Measurements from ENCODE around the gene SHFL. TPM values are rescaled to one million over a fixed set of nuclear protein-coding genes. Genes with fewer than 3 reads are reported as not detected.

SHFL gene
- total RNA-seq, 6 donors from 2014 or later: 28.9 to 95.3 (median 39.0) TPM

- H3K27ac ChIP-seq: peak overlapping the region in 3 of 4 donors; percentile 56 to 79 (median 58)
- peak in 1 of 2 donors; percentile 34 for DNase-seq
- 89 to 98% methylated on average over 8 to 18 of the region's 18 CpGs for WGBS, 2 donors
Measured at GRCh38 chr19:10141973-10142372, 55.9 kb downstream of the SHFL start.

More at GRCh38 chr19:10141973-10142372, 55.9 kb downstream of the SHFL start:
- Histone ChIP-seq H3K4me1 (peaks cover 0 to 9% (median 9%) of the 10 kb centered on the region in 4 donors), H3K27me3 (no peaks in the 10 kb centered on the region), H3K36me3 (peaks cover 46 to 100% (median 96%) of the 10 kb centered on the region in 4 donors), H3K9me3 (no peaks in the 10 kb centered on the region), H3K4me3 (no peak overlapping the region)
- TF ChIP-seq, protein P1, sequence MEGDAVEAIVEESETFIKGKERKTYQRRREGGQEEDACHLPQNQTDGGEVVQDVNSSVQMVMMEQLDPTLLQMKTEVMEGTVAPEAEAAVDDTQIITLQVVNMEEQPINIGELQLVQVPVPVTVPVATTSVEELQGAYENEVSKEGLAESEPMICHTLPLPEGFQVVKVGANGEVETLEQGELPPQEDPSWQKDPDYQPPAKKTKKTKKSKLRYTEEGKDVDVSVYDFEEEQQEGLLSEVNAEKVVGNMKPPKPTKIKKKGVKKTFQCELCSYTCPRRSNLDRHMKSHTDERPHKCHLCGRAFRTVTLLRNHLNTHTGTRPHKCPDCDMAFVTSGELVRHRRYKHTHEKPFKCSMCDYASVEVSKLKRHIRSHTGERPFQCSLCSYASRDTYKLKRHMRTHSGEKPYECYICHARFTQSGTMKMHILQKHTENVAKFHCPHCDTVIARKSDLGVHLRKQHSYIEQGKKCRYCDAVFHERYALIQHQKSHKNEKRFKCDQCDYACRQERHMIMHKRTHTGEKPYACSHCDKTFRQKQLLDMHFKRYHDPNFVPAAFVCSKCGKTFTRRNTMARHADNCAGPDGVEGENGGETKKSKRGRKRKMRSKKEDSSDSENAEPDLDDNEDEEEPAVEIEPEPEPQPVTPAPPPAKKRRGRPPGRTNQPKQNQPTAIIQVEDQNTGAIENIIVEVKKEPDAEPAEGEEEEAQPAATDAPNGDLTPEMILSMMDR (IDR thresholded peaks at IDR 0.05): no peak
- TF ChIP-seq EP300 (IDR thresholded peaks at IDR 0.05): no peak
- TF ChIP-seq POLR2A (IDR thresholded peaks at IDR 0.05): no peak
- ATAC-seq (ENCODE audit: low FRiP score in 2 of 2): no peak

Small RNA genes within 50 kb of the gene (small RNA-seq; reads per million reads assigned to genes)
- gene MIR5589 (0 reads per million in 4 donors), gene SNORD105 (90.0 to 109 (median 92.2) reads per million in 4 donors), gene SNORD105B (2,636 to 4,204 (median 3,853) reads per million in 4 donors)

Other genes starting within 250 kb of the SHFL start
- 10 to 100 TPM in 1 of 6 donors, 1 to 10 TPM in 3, under 1 TPM in 1, not detected in 1; 0.98 to 11.3 (median 4.7) TPM for gene OLFM2, start 149.8 kb upstream of the SHFL start, total RNA-seq
- 10 to 100 TPM in 3 of 6 donors, 1 to 10 TPM in 3; 1.3 to 31.4 (median 11.2) TPM for gene COL5A3, start 75.8 kb upstream of the SHFL start, total RNA-seq
- not detected for gene RDH8, start 72.8 kb upstream of the SHFL start, total RNA-seq
- gene ANGPTL6, start 16.4 kb downstream of the SHFL start, total RNA-seq: 1 to 10 TPM in 2 of 6 donors, under 1 TPM in 2, not detected in 2; 0.17 to 2.0 (median 1.4) TPM
- 10 to 100 TPM; 18.3 to 46.8 (median 37.8) TPM for gene PPAN, start 20.0 kb downstream of the SHFL start, total RNA-seq
- gene P2RY11, start 25.4 kb downstream of the SHFL start, total RNA-seq: 10 to 100 TPM in 5 of 6 donors, 1 to 10 TPM in 1; 5.4 to 36.7 (median 15.3) TPM
- gene EIF3G, start 33.6 kb downstream of the SHFL start, total RNA-seq: 100 to 1,000 TPM; 133 to 246 (median 213) TPM
- gene DNMT1, start 108.6 kb downstream of the SHFL start, total RNA-seq: 100 to 1,000 TPM in 1 of 6 donors, 10 to 100 TPM in 5; 54.0 to 166 (median 63.9) TPM
- gene S1PR2, start 145.0 kb downstream of the SHFL start, total RNA-seq: 10 to 100 TPM in 4 of 6 donors, 1 to 10 TPM in 2; 9.1 to 30.0 (median 16.0) TPM
- 10 to 100 TPM; 23.0 to 70.8 (median 45.0) TPM for gene MRPL4, start 165.9 kb downstream of the SHFL start, total RNA-seq
- gene ICAM1, start 184.8 kb downstream of the SHFL start, total RNA-seq: 100 to 1,000 TPM; 190 to 791 (median 356) TPM
- 10 to 100 TPM in 5 of 6 donors, 1 to 10 TPM in 1; 6.3 to 24.3 (median 12.0) TPM for gene ICAM4, start 200.6 kb downstream of the SHFL start, total RNA-seq
- gene ICAM5, start 203.6 kb downstream of the SHFL start, total RNA-seq: 100 to 1,000 TPM in 1 of 6 donors, 10 to 100 TPM in 5; 19.5 to 102 (median 27.2) TPM
- gene ZGLP1, start 223.5 kb downstream of the SHFL start, total RNA-seq: 10 to 100 TPM in 1 of 6 donors, 1 to 10 TPM in 5; 1.8 to 21.6 (median 5.4) TPM
- 10 to 100 TPM; 16.6 to 27.5 (median 26.0) TPM for gene FDX2, start 229.7 kb downstream of the SHFL start, total RNA-seq
- 10 to 100 TPM; 17.8 to 49.9 (median 37.2) TPM for gene RAVER1, start 247.2 kb downstream of the SHFL start, total RNA-seq